ENCODE measurements around the gene OR5W2.
"Not testable (repeated sequence)": the region's sequence is repeated elsewhere in the genome, so short reads cannot be mapped to it uniquely, and the experiment has no call there.

Gene OR5W2

GRCh38 chr11:55914482-55914881 lies at the start of gene OR5W2:
Gene OR5W2, minus strand, starts transcription at chr11:55914582. Its CDS starts 0 bp downstream, at chr11:55914582.
- no peak for DNase-seq

- no peak for DNase-seq
These were observed 42.1 kb upstream of the OR5W2 start for GRCh38 chr11:55956521-55956920.

- no peak for DNase-seq
These were observed 34.9 kb upstream of the OR5W2 start for GRCh38 chr11:55949330-55949729.

- no peak for DNase-seq
These were observed 28.5 kb upstream of the OR5W2 start for GRCh38 chr11:55942785-55943392.

GRCh38 chr11:55936300-55936699 lies 21.9 kb upstream of the OR5W2 start, which contains the start of gene OR5I1:
Gene OR5I1, minus strand, starts transcription at chr11:55936400. Its CDS starts 0 bp downstream, at chr11:55936400.
- no peak for DNase-seq

GRCh38 chr11:55920537-55920936 lies 6.2 kb upstream of the OR5W2 start:
- DNase-seq = no peak

GRCh38 chr11:55902308-55902707 lies 12.1 kb downstream of the OR5W2 start:
- no peak for DNase-seq

- DNase-seq = no peak
These were observed 19.2 kb downstream of the OR5W2 start for GRCh38 chr11:55895216-55895615.

GRCh38 chr11:55885481-55885880 lies 28.9 kb downstream of the OR5W2 start:
- DNase-seq = not testable (repeated sequence)

- not testable (repeated sequence) for DNase-seq
These were observed 29.4 kb downstream of the OR5W2 start for GRCh38 chr11:55884995-55885394.

- not testable (repeated sequence) for DNase-seq
These were observed 31.4 kb downstream of the OR5W2 start, which contains the start of gene TRIM51 for GRCh38 chr11:55882997-55883396. Gene TRIM51, plus strand, starts transcription at chr11:55883297. Its CDS starts 2,132 bp downstream, at chr11:55885429.

GRCh38 chr11:55873146-55873545 lies 41.2 kb downstream of the OR5W2 start:
- not testable (repeated sequence) for DNase-seq

- not testable (repeated sequence) for DNase-seq
These were observed 41.7 kb downstream of the OR5W2 start for GRCh38 chr11:55872731-55873130.

- DNase-seq = not testable (repeated sequence)
These were observed 47.0 kb downstream of the OR5W2 start for GRCh38 chr11:55867354-55867753.

Data from stimulated activated CD4-positive, alpha-beta T cell treated with anti-CD3 and anti-CD28 coated beads, Interleukin-15, amount 100 ng/mL, for 24 hours (primary cell).